Neural cell (in vitro differentiated cells): Measurements from ENCODE around the gene KRTAP4-3. TPM values are rescaled to one million over a fixed set of nuclear protein-coding genes. Genes with fewer than 3 reads are reported as not detected.

Experiments
- H2AFZ ChIP-seq: fragments of 200-600, 300-800 bp; sonication (generic), shearing (Covaris generic); 2 replicates; pipeline ENCODE4 v1.6.0; 2014; ENCODE audit warnings: low read depth, mild to moderate bottlenecking, antibody characterized with exemption, low read length, moderate library complexity
- H3F3A ChIP-seq: fragments of 200-600 bp; shearing (Covaris generic); 2 replicates; pipeline ENCODE4 v1.6.1; 2016; ENCODE audit warnings: mild to moderate bottlenecking, moderate library complexity, mixed read lengths, antibody characterized with exemption, low read length; ENCODE audit not compliant: insufficient read depth, poor library complexity, severe bottlenecking
- H3K27ac ChIP-seq: fragments of 200-600, 300-800 bp; sonication (generic), shearing (Covaris generic); 2 replicates; pipeline ENCODE4 v1.5.1; 2014; ENCODE audit warnings: mild to moderate bottlenecking, low read length, moderate library complexity
- H3K27me3 ChIP-seq: fragments of 300-800, 200-600 bp; sonication (generic), shearing (Covaris generic); 2 replicates; pipeline ENCODE4 v1.6.0; 2014; ENCODE audit warnings: mild to moderate bottlenecking, low read depth, low read length, moderate library complexity; ENCODE audit not compliant: insufficient read depth
- H3K36me3 ChIP-seq: fragments of 300-800, 200-600 bp; sonication (generic), shearing (Covaris generic); 2 replicates; pipeline ENCODE4 v1.5.1; 2014; ENCODE audit warnings: mild to moderate bottlenecking, antibody characterized with exemption, low read length, moderate library complexity; ENCODE audit not compliant: insufficient read depth
- H3K4me2 ChIP-seq: fragments of 300-800, 200-600 bp; sonication (generic), shearing (Covaris generic); 2 replicates; pipeline ENCODE4 v1.6.0; 2014; ENCODE audit warnings: mild to moderate bottlenecking, low read length
- H3K4me3 ChIP-seq: fragments of 300-800, 200-600 bp; sonication (generic), shearing (Covaris generic); 2 replicates; pipeline ENCODE4 v1.5.1; 2014; ENCODE audit warnings: mild to moderate bottlenecking, low read length, moderate library complexity
- H3K79me2 ChIP-seq: fragments of 200-600 bp; shearing (Covaris generic); replicated peaks from 2 replicates; pipeline ENCODE4 v1.6.0; 2014; ENCODE audit warnings: mild to moderate bottlenecking, low read length, moderate library complexity; ENCODE audit not compliant: insufficient read depth
- H3K9ac ChIP-seq: fragments of 300-800, 200-600 bp; sonication (generic), shearing (Covaris generic); 2 replicates; pipeline ENCODE4 v1.6.1; 2016; ENCODE audit warnings: mild to moderate bottlenecking, low read length, mixed read lengths
- H3K9me2 ChIP-seq: fragments of 200-600 bp; shearing (Covaris generic); 2 replicates; pipeline ENCODE4 v1.6.1; 2016; ENCODE audit warnings: mild to moderate bottlenecking, low read length, mixed read lengths; ENCODE audit not compliant: insufficient read depth
- H3K9me3 ChIP-seq: fragments of 200-600, 300-800 bp; sonication (generic), shearing (Covaris generic); 2 replicates; pipeline ENCODE4 v1.6.1; 2016; ENCODE audit warnings: mild to moderate bottlenecking, mixed run types, low read length, moderate library complexity, mixed read lengths
- H4K20me1 ChIP-seq: fragments of 200-600 bp; shearing (Covaris generic); 2 replicates; pipeline ENCODE4 v1.6.1; 2016; ENCODE audit warnings: mild to moderate bottlenecking, mixed run types; ENCODE audit not compliant: insufficient read depth
- EP300 ChIP-seq: fragments of 450-650 bp; conservative IDR thresholded peaks from 2 replicates; pipeline ENCODE4 v1.6.1; 2014; ENCODE audit warnings: antibody characterized with exemption, mild to moderate bottlenecking, moderate library complexity; ENCODE audit not compliant: poor library complexity, severe bottlenecking
- EZH2 ChIP-seq: fragments of 200-600, 300-800 bp; shearing (Covaris generic), sonication (generic); IDR thresholded peaks from 2 replicates; pipeline ENCODE4 v1.6.1; 2014; ENCODE audit warnings: antibody characterized with exemption, low read length, borderline replicate concordance, mild to moderate bottlenecking; ENCODE audit not compliant: insufficient read depth, poor library complexity, severe bottlenecking
- MXI1 ChIP-seq: fragments of 450-650 bp; conservative IDR thresholded peaks from 2 replicates; pipeline ENCODE4 v1.6.1; 2014; ENCODE audit warnings: antibody characterized with exemption, mild to moderate bottlenecking; ENCODE audit not compliant: poor library complexity, severe bottlenecking
- POLR2AphosphoS5 ChIP-seq: IDR thresholded peaks from 2 replicates; pipeline ENCODE4 v1.6.1; 2012
- RAD21 ChIP-seq: fragments of 450-650 bp; conservative IDR thresholded peaks from 2 replicates; pipeline ENCODE4 v1.6.1; 2014; ENCODE audit warnings: antibody characterized with exemption, mild to moderate bottlenecking, moderate library complexity
- REST ChIP-seq: IDR thresholded peaks from 2 replicates; pipeline ENCODE4 v1.6.1; 2012; ENCODE audit warnings: borderline replicate concordance
- SMC3 ChIP-seq: fragments of 450-650 bp; conservative IDR thresholded peaks from 2 replicates; pipeline ENCODE4 v1.6.1; 2014; ENCODE audit warnings: antibody characterized with exemption, mild to moderate bottlenecking, moderate library complexity; ENCODE audit not compliant: poor library complexity
- TAF1 ChIP-seq: IDR thresholded peaks from 2 replicates; pipeline ENCODE4 v1.6.1; 2012; ENCODE audit warnings: low read depth
- polyA plus RNA-seq: library from polyadenylated mRNA; depleted of rRNA; stranded (reverse); fragments of >200 nt; gene quantifications from 2 replicates; pipeline ENCODE4 v1.2.3, GENCODE V29; 2014
- TF ChIP-seq, protein P1 (sequence below): fragments of 450-650 bp; IDR thresholded peaks from 2 replicates; pipeline ENCODE4 v1.5.1; 2014; ENCODE audit warnings: antibody characterized with exemption, mild to moderate bottlenecking, moderate library complexity; ENCODE audit not compliant: poor library complexity, severe bottlenecking

The KRTAP4-3 gene
- polyA plus RNA-seq, 1 donor from 2014 or later: not detected

- Histone ChIP-seq H3F3A (no peaks in the 10 kb centered on the region), H4K20me1 (no peaks in the 10 kb centered on the region), H3K9ac (no peak overlapping the region), H3K9me3 (no peaks in the 10 kb centered on the region), H3K36me3 (no peaks in the 10 kb centered on the region), H3K4me2 (no peak overlapping the region), H3K27me3 (no peaks in the 10 kb centered on the region), H3K9me2 (no peaks in the 10 kb centered on the region), H3K27ac (no peak overlapping the region), H3K79me2 (no peaks in the 10 kb centered on the region), H2AFZ (no peak overlapping the region), H3K4me3 (no peak overlapping the region)
- no peak for TF ChIP-seq REST
- no peak for TF ChIP-seq MXI1
- no peak for TF ChIP-seq EZH2
- TF ChIP-seq RAD21: no peak
- TF ChIP-seq, protein P1, sequence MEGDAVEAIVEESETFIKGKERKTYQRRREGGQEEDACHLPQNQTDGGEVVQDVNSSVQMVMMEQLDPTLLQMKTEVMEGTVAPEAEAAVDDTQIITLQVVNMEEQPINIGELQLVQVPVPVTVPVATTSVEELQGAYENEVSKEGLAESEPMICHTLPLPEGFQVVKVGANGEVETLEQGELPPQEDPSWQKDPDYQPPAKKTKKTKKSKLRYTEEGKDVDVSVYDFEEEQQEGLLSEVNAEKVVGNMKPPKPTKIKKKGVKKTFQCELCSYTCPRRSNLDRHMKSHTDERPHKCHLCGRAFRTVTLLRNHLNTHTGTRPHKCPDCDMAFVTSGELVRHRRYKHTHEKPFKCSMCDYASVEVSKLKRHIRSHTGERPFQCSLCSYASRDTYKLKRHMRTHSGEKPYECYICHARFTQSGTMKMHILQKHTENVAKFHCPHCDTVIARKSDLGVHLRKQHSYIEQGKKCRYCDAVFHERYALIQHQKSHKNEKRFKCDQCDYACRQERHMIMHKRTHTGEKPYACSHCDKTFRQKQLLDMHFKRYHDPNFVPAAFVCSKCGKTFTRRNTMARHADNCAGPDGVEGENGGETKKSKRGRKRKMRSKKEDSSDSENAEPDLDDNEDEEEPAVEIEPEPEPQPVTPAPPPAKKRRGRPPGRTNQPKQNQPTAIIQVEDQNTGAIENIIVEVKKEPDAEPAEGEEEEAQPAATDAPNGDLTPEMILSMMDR: no peak
- TF ChIP-seq POLR2AphosphoS5: no peak
- TF ChIP-seq SMC3: no peak
- TF ChIP-seq TAF1: no peak
- TF ChIP-seq EP300: no peak
These were observed 33.9 kb downstream of the KRTAP4-3 start for GRCh38 chr17:41133880-41134735.

DNA sequence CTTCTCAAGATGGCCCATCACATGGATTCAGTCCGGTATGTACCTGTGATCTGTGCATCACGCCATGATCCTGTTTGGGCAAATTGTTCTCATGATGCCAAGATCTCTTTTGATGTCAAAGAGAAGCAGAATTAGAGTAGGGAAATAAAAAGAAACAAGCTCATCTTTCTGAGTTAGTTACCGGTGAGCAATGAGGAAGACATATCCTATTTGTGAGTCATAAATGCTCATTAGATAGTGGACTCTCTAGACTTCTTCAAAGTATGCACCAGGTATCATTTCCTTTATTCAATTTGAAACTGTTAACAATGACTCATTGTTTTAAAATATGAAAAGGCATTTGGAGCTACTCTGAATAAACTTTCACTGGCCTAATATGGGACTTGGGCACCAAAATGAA lies 36.0 kb downstream of the KRTAP4-3 start:
- Histone ChIP-seq H3K9ac (no peak overlapping the region), H3K27ac (no peak overlapping the region), H3K36me3 (no peaks in the 10 kb centered on the region), H3K9me2 (no peaks in the 10 kb centered on the region), H2AFZ (no peak overlapping the region), H3F3A (no peaks in the 10 kb centered on the region), H3K79me2 (no peaks in the 10 kb centered on the region), H3K9me3 (no peaks in the 10 kb centered on the region), H3K27me3 (no peaks in the 10 kb centered on the region), H4K20me1 (no peaks in the 10 kb centered on the region), H3K4me3 (no peak overlapping the region), H3K4me2 (no peak overlapping the region)
- no peak for TF ChIP-seq RAD21
- no peak for TF ChIP-seq TAF1
- TF ChIP-seq REST: no peak
- TF ChIP-seq, protein P1: no peak
- TF ChIP-seq EZH2: no peak
- TF ChIP-seq EP300: no peak
- TF ChIP-seq SMC3: no peak
- TF ChIP-seq POLR2AphosphoS5: no peak
- no peak for TF ChIP-seq MXI1
